Liver (tissue), 3 donors: Measurements from ENCODE around the gene IL1RAPL2.

Experiments
- ATF3 ChIP-seq: IDR thresholded peaks from 2 replicates; pipeline ENCODE4 v1.6.1; 2016; ENCODE audit warnings: antibody characterized with exemption
- CTCF ChIP-seq: fragments of 150-350 bp; IDR thresholded peaks from 2 replicates; pipeline ENCODE4 v1.5.1; 2017; ENCODE audit warnings: improper control_type of control experiment, low read depth, low read length; ENCODE audit not compliant: missing input control
- EGR1 ChIP-seq, 2 donors: IDR thresholded peaks; 2 replicates each; pipeline ENCODE4 v1.6.1; 2016 to 2018; ENCODE audit warnings: antibody characterized with exemption in 2 of 2, low read depth in 2 of 2
- FOXA1 ChIP-seq: IDR thresholded peaks from 2 replicates; pipeline ENCODE4 v1.6.1; 2016; ENCODE audit warnings: antibody characterized with exemption
- RAD21 ChIP-seq, 2 donors: IDR thresholded peaks; 2 replicates each; pipeline ENCODE4 v1.6.1; 2016; ENCODE audit warnings: antibody characterized with exemption in 2 of 2, mild to moderate bottlenecking in 2 of 2
- SP1 ChIP-seq: IDR thresholded peaks from 2 replicates; pipeline ENCODE4 v1.6.1; 2018; ENCODE audit warnings: antibody characterized with exemption, mild to moderate bottlenecking
- TAF1 ChIP-seq: conservative IDR thresholded peaks from 2 replicates; pipeline ENCODE4 v1.6.1; 2016; ENCODE audit warnings: antibody characterized with exemption, mild to moderate bottlenecking
- YY1 ChIP-seq: IDR thresholded peaks from 2 replicates; pipeline ENCODE4 v1.6.1; 2016; ENCODE audit warnings: antibody characterized with exemption, mild to moderate bottlenecking
- donor health status: healthy.
- donor health status: healthy.

- TF ChIP-seq CTCF (no peak), SP1 (no peak), YY1 (no peak), RAD21 (IDR thresholded peaks at IDR 0.05) (no peak), TAF1 (no peak), EGR1 (IDR thresholded peaks at IDR 0.05; ENCODE audit: low read depth in 2 of 2) (no peak), FOXA1 (no peak), ATF3 (no peak)
These were observed 1187.4 kb downstream of the IL1RAPL2 start for GRCh38 chrX:105753411-105753810.
